H9 (cell line): ENCODE data around the gene HSH2D. TPM values are rescaled to one million over a fixed set of nuclear protein-coding genes. Genes with fewer than 3 reads are reported as not detected.

Experiments
- DNase-seq: peaks from one replicate; pipeline ENCODE4 v3.0.0-alpha.2; 2017
- H2AFZ ChIP-seq: one replicate; pipeline ENCODE4 v1.6.1; 2013; ENCODE audit warnings: mild to moderate bottlenecking, low read length, control low read depth, moderate library complexity
- H2AK5ac ChIP-seq: 2 replicates; pipeline ENCODE4 v1.6.1; 2013; ENCODE audit warnings: low read length, control low read depth, mixed read lengths; ENCODE audit not compliant: insufficient read length
- H2BK120ac ChIP-seq: one replicate; pipeline ENCODE4 v1.6.1; 2013; ENCODE audit warnings: low read depth, mild to moderate bottlenecking, low read length, control low read depth, inconsistent platforms; ENCODE audit not compliant: poor library complexity, severe bottlenecking
- H2BK12ac ChIP-seq: 2 replicates; pipeline ENCODE4 v1.6.1; 2013; ENCODE audit warnings: low read length, control low read depth, mixed read lengths, low read depth; ENCODE audit not compliant: insufficient read length
- H2BK15ac ChIP-seq: 2 replicates; pipeline ENCODE4 v1.6.1; 2013; ENCODE audit warnings: low read depth, low read length, control low read depth
- H2BK20ac ChIP-seq: one replicate; pipeline ENCODE4 v1.6.1; 2013; ENCODE audit warnings: low read depth, mild to moderate bottlenecking, low read length, control low read depth, inconsistent platforms; ENCODE audit not compliant: poor library complexity, severe bottlenecking
- H2BK5ac ChIP-seq: 2 replicates; pipeline ENCODE4 v1.6.1; 2013; ENCODE audit warnings: low read length, control low read depth, mixed read lengths; ENCODE audit not compliant: insufficient read length
- H3K14ac ChIP-seq: 2 replicates; pipeline ENCODE4 v1.6.1; 2013; ENCODE audit warnings: low read length, control low read depth; ENCODE audit not compliant: insufficient read depth
- H3K18ac ChIP-seq: 2 replicates; pipeline ENCODE4 v1.6.1; 2013; ENCODE audit warnings: low read depth, mild to moderate bottlenecking, mixed read lengths, low read length, control low read depth; ENCODE audit not compliant: insufficient read length
- H3K23ac ChIP-seq: 2 replicates; pipeline ENCODE4 v1.6.1; 2013; ENCODE audit warnings: low read length, control low read depth, mixed read lengths, low read depth; ENCODE audit not compliant: insufficient read length
- H3K23me2 ChIP-seq: 2 replicates; pipeline ENCODE4 v1.6.1; 2013; ENCODE audit warnings: low read depth, mild to moderate bottlenecking, mixed read lengths, low read length, control low read depth; ENCODE audit not compliant: insufficient read length, poor library complexity, severe bottlenecking
- H3K27ac ChIP-seq: 2 replicates; pipeline ENCODE4 v1.5.1; 2013; ENCODE audit warnings: low read length, control low read depth, mixed read lengths, low read depth; ENCODE audit not compliant: insufficient read length
- H3K27me3 ChIP-seq: 2 replicates; pipeline ENCODE4 v1.6.1; 2013; ENCODE audit warnings: low read length, control low read depth, inconsistent platforms; ENCODE audit not compliant: insufficient read depth
- H3K4ac ChIP-seq: 2 replicates; pipeline ENCODE4 v1.6.1; 2013; ENCODE audit warnings: low read depth, mild to moderate bottlenecking, control low read depth, inconsistent platforms, low read length, moderate library complexity
- H3K4me1 ChIP-seq: 2 replicates; pipeline ENCODE4 v1.6.1; 2013; ENCODE audit warnings: low read length, control low read depth, inconsistent platforms; ENCODE audit not compliant: insufficient read depth
- H3K4me2 ChIP-seq: 2 replicates; pipeline ENCODE4 v1.6.1; 2013; ENCODE audit warnings: low read length, control low read depth, mixed read lengths; ENCODE audit not compliant: insufficient read length, insufficient read depth
- H3K56ac ChIP-seq: 2 replicates; pipeline ENCODE4 v1.6.1; 2013; ENCODE audit warnings: low read depth, mild to moderate bottlenecking, mixed read lengths, low read length, control low read depth; ENCODE audit not compliant: insufficient read length
- H3K79me1 ChIP-seq: 2 replicates; pipeline ENCODE4 v1.6.1; 2013; ENCODE audit warnings: low read depth, mild to moderate bottlenecking, moderate library complexity, low read length, control low read depth, inconsistent platforms; ENCODE audit not compliant: insufficient read depth, poor library complexity, severe bottlenecking
- H3K79me2 ChIP-seq: 2 replicates; pipeline ENCODE4 v1.6.1; 2013; ENCODE audit warnings: low read length, control low read depth, inconsistent platforms; ENCODE audit not compliant: insufficient read depth
- H3K9ac ChIP-seq: 2 replicates; pipeline ENCODE4 v1.6.1; 2013; ENCODE audit warnings: low read length, control low read depth, mixed read lengths; ENCODE audit not compliant: insufficient read length; ENCODE audit errors: extremely low read depth
- H3K9me3 ChIP-seq: one replicate; pipeline ENCODE4 v1.6.1; 2013; ENCODE audit warnings: low read depth, low read length, inconsistent platforms; ENCODE audit not compliant: control insufficient read depth
- H3T11ph ChIP-seq: one replicate; pipeline ENCODE4 v1.6.1; 2013; ENCODE audit warnings: mild to moderate bottlenecking, low read length, control low read depth, inconsistent platforms
- H4K20me1 ChIP-seq: one replicate; pipeline ENCODE4 v1.6.1; 2013; ENCODE audit not compliant: control insufficient read depth, insufficient read length, insufficient read depth
- H4K5ac ChIP-seq: 2 replicates; pipeline ENCODE4 v1.6.1; 2013; ENCODE audit warnings: low read depth, mild to moderate bottlenecking, mixed read lengths, low read length, control low read depth; ENCODE audit not compliant: insufficient read length
- H4K8ac ChIP-seq: replicated peaks from 2 replicates; pipeline ENCODE4 v1.6.1; 2013; ENCODE audit warnings: low read length, control low read depth, mixed read lengths, low read depth; ENCODE audit not compliant: insufficient read length
- H4K91ac ChIP-seq: 2 replicates; pipeline ENCODE4 v1.6.1; 2013; ENCODE audit warnings: low read depth, mild to moderate bottlenecking, moderate library complexity, mixed read lengths, low read length, control low read depth; ENCODE audit not compliant: insufficient read length
- H3K27ac Mint-ChIP-seq, 3 experiments: 2 replicates in 2 of 3; 3 replicates in 1 of 3; pipeline ENCODE4 v1.8.0; 2020 to 2021; ENCODE audit warnings: mixed read lengths in 3 of 3, mild to moderate bottlenecking in 1 of 3, moderate library complexity in 1 of 3
- H3K27me3 Mint-ChIP-seq: 2 replicates; pipeline ENCODE4 v1.8.0; 2021; ENCODE audit warnings: low read depth, mild to moderate bottlenecking, moderate library complexity, mixed read lengths
- H3K36me3 Mint-ChIP-seq, 3 experiments: 2 replicates in 2 of 3; 3 replicates in 1 of 3; pipeline ENCODE4 v1.8.0; 2020 to 2021; ENCODE audit warnings: low read depth in 3 of 3, mixed read lengths in 3 of 3; ENCODE audit not compliant: insufficient read depth in 1 of 3
- H3K4me1 Mint-ChIP-seq, 2 experiments: 2 replicates each; pipeline ENCODE4 v1.8.0; 2020; ENCODE audit warnings: mixed read lengths in 2 of 2
- H3K4me3 Mint-ChIP-seq, 2 experiments: 2 replicates in 1 of 2; 3 replicates in 1 of 2; pipeline ENCODE4 v1.8.0; 2020 to 2021; ENCODE audit warnings: mild to moderate bottlenecking in 2 of 2, mixed read lengths in 2 of 2, moderate library complexity in 1 of 2
- H3K9me3 Mint-ChIP-seq, 2 experiments: 2 replicates in 1 of 2; 3 replicates in 1 of 2; pipeline ENCODE4 v1.8.0; 2020; ENCODE audit warnings: mild to moderate bottlenecking in 2 of 2, mixed read lengths in 2 of 2, moderate library complexity in 1 of 2
- WGBS: extraction: QIAGEN DNeasy Blood & Tissue Kit; methylation state at CpG from one replicate; pipeline ENCODE4 v1.1.7; 2013; ENCODE audit warnings: missing lambda C conversion rate, low lambda C conversion rate, mixed read lengths; ENCODE audit not compliant: insufficient read length; ENCODE audit errors: extremely low coverage; 5-methylcytosine and 5-hydroxymethylcytosine counted together
- total RNA-seq: library from RNA; stranded (reverse); gene quantifications from 2 replicates; pipeline ENCODE4 v1.2.1, GENCODE V29; 2021
- TF ChIP-seq, protein P1 (sequence below): fragments of 200-600 bp; sonication (generic); conservative IDR thresholded peaks from 3 replicates; pipeline ENCODE4 v1.8.0; 2021; ENCODE audit warnings: antibody characterized with exemption, mild to moderate bottlenecking

The HSH2D gene
- total RNA-seq, 1 experiment from 2014 or later, result 2.3 TPM

DNA sequence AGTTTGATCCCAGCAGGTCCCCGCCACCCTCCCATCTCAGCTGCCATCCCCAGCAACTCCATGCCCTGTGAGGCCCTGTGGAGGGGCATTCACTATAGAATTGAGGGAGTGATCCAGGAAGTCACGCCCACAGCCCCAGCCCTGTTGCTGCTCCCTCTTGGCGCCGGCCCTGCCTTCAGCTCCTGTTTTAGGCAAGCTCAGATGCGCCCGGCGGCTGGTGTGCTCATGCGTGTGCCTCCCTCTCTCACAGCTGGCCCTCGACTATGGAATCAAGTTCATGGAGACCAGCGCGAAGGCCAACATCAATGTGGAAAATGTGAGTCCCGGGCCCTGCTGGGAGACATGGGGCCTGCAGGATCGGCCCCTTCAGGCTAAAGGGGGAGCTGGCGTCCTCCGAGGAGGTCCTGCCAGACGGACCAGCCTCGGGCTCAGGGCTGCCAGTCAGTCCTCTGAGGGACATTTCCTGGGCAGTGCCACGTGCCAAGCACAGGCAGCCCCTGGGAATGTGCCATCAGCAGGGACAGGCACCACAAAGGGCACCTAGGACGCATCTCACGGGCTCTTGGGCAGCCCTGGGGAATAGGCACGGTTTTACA is 15.6 kb upstream of the HSH2D start:
- Histone ChIP-seq H3K18ac (no peak overlapping the region), H2BK5ac (no peak overlapping the region), H3K14ac (no peak overlapping the region; the same call in 1 of the 2 replicates), H2BK15ac (no peak overlapping the region), H4K91ac (no peak overlapping the region), H4K8ac (no peak overlapping the region), H4K20me1 (no peaks in the 10 kb centered on the region), H3K79me1 (no peaks in the 10 kb centered on the region), H3K27me3 (no peaks in the 10 kb centered on the region), H3K4me2 (no peak overlapping the region), H4K5ac (no peak overlapping the region), H2BK20ac (no peak overlapping the region), H3T11ph (no peak overlapping the region), H3K79me2 (no peaks in the 10 kb centered on the region), H2BK120ac (no peak overlapping the region), H3K56ac (no peak overlapping the region), H3K4me1 (no peaks in the 10 kb centered on the region), H3K4ac (no peak overlapping the region), H2AFZ (no peak overlapping the region), H2AK5ac (no peak overlapping the region), H3K23me2 (no peaks in the 10 kb centered on the region), H2BK12ac (no peak overlapping the region), H3K9me3 (no peaks in the 10 kb centered on the region), H3K9ac (no peak overlapping the region), H3K23ac (no peak overlapping the region), H3K27ac (no peak overlapping the region)
- Mint-ChIP-seq H3K4me3 (no peak overlapping the region), H3K4me1 (no peaks in the 10 kb centered on the region), H3K27me3 (no peaks in the 10 kb centered on the region), H3K27ac (no peak overlapping the region), H3K9me3 (no peaks in the 10 kb centered on the region; a peak in 1 of 5 replicates), H3K36me3 (peaks cover 43 to 85% (median 80%) of the 10 kb centered on the region in 3 experiments)
- TF ChIP-seq, protein P1, sequence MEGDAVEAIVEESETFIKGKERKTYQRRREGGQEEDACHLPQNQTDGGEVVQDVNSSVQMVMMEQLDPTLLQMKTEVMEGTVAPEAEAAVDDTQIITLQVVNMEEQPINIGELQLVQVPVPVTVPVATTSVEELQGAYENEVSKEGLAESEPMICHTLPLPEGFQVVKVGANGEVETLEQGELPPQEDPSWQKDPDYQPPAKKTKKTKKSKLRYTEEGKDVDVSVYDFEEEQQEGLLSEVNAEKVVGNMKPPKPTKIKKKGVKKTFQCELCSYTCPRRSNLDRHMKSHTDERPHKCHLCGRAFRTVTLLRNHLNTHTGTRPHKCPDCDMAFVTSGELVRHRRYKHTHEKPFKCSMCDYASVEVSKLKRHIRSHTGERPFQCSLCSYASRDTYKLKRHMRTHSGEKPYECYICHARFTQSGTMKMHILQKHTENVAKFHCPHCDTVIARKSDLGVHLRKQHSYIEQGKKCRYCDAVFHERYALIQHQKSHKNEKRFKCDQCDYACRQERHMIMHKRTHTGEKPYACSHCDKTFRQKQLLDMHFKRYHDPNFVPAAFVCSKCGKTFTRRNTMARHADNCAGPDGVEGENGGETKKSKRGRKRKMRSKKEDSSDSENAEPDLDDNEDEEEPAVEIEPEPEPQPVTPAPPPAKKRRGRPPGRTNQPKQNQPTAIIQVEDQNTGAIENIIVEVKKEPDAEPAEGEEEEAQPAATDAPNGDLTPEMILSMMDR, result no peak
- WGBS, result no CpG with 5 or more reads among the region's 21 CpGs
- DNase-seq, result no peak
